ENCODE measurements around the gene OR51M1.

Gene OR51M1

DNA sequence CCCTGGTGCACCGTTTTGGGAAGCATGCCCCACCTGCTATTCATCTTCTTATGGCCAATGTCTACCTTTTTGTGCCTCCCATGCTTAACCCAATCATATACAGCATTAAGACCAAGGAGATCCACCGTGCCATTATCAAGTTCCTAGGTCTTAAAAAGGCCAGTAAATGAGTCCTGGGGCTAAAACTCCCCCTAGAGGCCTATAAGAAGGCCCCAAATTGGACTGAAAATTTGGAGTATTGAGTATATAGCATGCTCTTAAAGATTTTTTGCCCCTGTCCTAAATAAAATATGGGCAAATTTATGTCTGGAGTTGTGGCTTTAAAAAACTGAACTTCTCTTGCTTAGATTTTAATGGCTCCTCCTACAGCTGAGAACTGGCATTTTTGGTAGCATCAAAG, 6.6 kb downstream of the OR51M1 start:
- no peak for DNase-seq

DNA sequence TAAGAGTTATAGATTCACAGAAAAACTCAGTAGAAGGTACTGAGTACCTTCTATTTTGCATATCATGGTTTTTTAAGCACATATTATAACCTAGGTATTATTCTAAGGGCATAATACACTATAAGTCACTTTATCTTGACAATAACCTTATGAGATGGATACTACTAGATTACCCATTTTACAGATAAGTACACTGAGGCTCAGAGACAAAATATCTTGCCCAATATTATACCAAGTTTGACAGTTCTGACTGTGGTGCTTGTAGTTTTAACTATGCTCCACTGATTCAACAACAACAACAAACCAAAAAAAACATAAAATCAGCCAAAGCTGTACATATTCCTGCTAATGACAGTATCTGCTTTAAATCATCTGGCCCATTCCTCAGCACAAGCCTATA, 10.5 kb downstream of the OR51M1 start:
- no peak for DNase-seq

DNA sequence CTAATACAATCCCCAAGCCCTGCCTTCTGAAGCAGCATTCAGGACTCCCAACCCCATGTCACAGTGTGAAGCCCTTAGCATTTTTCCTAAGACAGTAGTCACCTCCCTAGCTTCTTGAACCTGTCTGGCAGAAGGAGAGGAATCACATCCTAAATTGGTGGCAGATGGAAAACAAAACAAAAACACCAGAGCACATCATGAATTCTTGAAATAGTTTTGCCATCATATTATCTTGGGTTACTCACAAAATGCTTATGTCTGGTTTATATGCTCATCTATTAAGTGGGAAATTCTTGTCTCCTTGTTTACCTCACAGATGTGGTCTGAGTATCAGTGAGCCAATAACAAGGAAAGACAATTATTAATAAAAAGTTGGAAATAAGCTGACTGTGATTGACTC, 15.3 kb downstream of the OR51M1 start:
- no peak for DNase-seq

DNA sequence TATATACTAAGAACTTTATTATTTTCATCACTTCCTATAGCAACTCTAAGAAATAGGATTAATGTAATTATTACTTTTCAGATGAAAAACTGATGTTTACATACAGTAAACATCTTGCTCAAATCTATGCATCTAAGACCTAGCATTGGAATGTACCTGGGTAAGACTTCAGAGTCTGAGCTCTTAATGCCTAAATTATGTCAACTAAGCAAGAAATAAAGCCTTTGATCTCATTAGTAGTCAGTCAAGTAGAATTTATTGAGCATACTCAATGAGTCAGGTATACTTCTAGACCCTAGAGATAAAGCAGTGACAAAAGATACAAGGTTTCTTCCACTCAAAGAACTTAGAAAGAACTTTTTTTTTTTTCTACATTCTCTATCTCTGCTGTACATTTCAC, 21.6 kb downstream of the OR51M1 start:
- DNase-seq, result no peak

DNA sequence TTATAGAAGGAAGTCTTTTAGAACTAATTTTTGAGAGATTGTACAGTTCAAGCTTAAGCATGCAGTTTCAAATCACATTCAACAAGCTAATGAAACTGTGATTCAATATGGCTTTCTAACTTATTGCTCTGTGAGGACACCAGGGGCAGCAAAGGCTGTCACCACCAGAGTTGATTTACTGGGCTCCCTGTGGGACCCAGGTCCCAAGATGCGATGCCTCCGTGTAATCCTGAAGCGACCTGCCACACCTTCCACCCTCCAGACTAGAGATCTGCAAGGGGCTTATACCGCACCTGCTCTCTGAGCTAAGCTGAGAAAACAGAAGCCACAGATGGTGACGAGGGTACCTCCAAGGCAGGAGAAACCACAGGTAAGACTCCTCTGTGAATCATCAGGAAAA, 37.4 kb downstream of the OR51M1 start:
- no peak for DNase-seq

DNA sequence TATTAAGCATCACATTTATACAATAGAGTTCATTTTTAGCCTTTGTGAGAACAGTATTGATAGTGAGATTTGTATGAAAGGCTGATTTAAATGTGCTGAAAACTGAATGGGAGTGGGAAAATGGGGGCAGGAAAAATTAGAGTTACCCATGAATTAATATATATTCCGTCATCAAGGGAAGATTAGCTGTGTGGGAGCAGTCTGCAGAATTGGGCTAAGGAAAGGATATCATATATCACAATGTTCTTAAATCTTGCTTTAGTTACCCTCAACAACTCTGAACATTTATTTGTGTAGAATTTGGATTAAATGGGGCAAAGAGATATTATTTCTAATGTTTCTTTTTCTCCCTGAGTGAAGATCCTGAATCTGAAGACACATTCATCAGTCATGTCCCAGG, 38.2 kb downstream of the OR51M1 start, which contains the start of gene OR51Q1:
Gene OR51Q1 (plus strand): TSS at position 301 of the 400 bp plus-strand sequence. CDS start 90 bp downstream, at position 391.
- DNase-seq, result no peak

DNA sequence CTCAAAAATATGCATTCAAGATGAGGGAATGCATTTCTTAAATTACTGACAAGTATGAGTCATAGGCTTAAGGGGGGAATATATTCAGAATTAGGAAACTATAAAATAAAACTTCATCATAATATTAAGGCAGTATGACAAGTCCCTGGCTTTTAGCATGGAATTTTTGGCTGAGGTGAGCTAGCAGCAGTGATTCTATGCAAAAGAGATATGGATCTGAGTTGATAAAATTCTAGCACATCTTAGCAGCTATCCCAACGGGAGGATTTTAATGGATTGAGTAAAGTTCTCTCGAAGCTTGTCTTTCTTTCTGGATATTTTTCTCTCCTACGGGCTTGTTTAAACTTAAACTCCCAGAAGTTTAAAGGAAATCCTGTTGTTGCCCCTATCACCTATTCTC, 39.5 kb downstream of the OR51M1 start:
- no peak for DNase-seq

DNA sequence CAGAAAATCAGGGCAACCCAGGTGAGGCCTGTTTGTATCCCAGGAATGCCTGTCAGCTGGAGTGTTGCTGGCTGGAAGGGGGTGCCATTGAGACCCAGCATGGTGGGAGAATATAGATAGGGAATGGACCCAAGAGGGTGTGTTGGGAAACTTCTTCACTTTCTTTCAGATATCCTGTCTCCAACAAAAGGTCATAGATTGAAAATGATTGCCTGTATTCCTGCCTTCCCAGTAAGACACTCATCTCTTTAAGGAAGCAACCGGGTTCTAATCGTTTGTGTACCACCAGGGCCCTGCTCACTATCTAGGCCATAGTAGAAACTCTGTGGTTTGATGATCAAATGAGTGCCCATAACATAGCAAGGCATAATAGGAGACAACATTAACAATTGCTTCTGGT, 57.8 kb downstream of the OR51M1 start, which contains the start of gene OR51I1:
Gene OR51I1 (minus strand): TSS at position 101 of the 400 bp plus-strand sequence. CDS start 0 bp downstream, at position 101.
- no peak for DNase-seq

Data from NCI-H1417 (cell line).